HepG2 (cell line): ENCODE results near the gene UBE2D4. TPM values are rescaled to one million over a fixed set of nuclear protein-coding genes. Genes with fewer than 3 reads are reported as not detected.

Source experiments
- EP300 ChIP-seq, 3 experiments: sonication (generic) in 1 of 3; formaldehyde crosslinking in 1 of 3; IDR thresholded peaks; 2 replicates each; pipeline versions ENCODE4 v1.5.1 to v1.6.1; 2011 to 2020; ENCODE audit warnings: low read depth in 2 of 3, low read length in 2 of 3, borderline replicate concordance in 1 of 3, improper control_type of control experiment in 1 of 3, mild to moderate bottlenecking in 1 of 3, missing genetic modification reagents in 1 of 3, moderate library complexity in 1 of 3
- FOSL1 ChIP-seq: sonication (generic); formaldehyde crosslinking; IDR thresholded peaks from 2 replicates; pipeline ENCODE4 v1.9.0; 2021; ENCODE audit warnings: missing genetic modification reagents, borderline replicate concordance
- FOXO1 ChIP-seq: sonication (generic); formaldehyde crosslinking; IDR thresholded peaks from 2 replicates; pipeline ENCODE4 v1.4.0; 2020; ENCODE audit warnings: missing genetic modification reagents
- GPN1 ChIP-seq: sonication (generic); formaldehyde crosslinking; IDR thresholded peaks from 2 replicates; pipeline ENCODE4 v1.5.1; 2020; ENCODE audit warnings: missing genetic modification reagents, borderline replicate concordance
- HNF4A ChIP-seq: sonication (generic); formaldehyde crosslinking; IDR thresholded peaks from 2 replicates; pipeline ENCODE4 v1.4.0; 2020; ENCODE audit warnings: missing genetic modification reagents
- KDM5B ChIP-seq: sonication (generic); formaldehyde crosslinking; IDR thresholded peaks from 2 replicates; pipeline ENCODE4 v1.4.0; 2020; ENCODE audit warnings: missing genetic modification reagents, mild to moderate bottlenecking, borderline replicate concordance
- KLF6 ChIP-seq: IDR thresholded peaks from 2 replicates; pipeline ENCODE4 v1.8.0; 2016; ENCODE audit warnings: missing biosample characterization, missing genetic modification reagents
- NONO ChIP-seq, 2 experiments: fragments of 450-650 bp in 1 of 2; sonication (generic) in 1 of 2; formaldehyde crosslinking in 1 of 2; IDR thresholded peaks in 1 of 2; conservative IDR thresholded peaks in 1 of 2; 2 replicates each; pipeline versions ENCODE4 v1.6.1 to v1.8.0; 2017 to 2022; ENCODE audit warnings: mild to moderate bottlenecking in 1 of 2, missing genetic modification reagents in 1 of 2, moderate library complexity in 1 of 2
- PAF1 ChIP-seq: IDR thresholded peaks from 2 replicates; pipeline ENCODE4 v1.6.1; 2016; ENCODE audit warnings: missing genetic modification reagents, missing compliant biosample characterization
- SALL1 ChIP-seq: sonication (generic); formaldehyde crosslinking; IDR thresholded peaks from 2 replicates; pipeline ENCODE4 v1.8.0; 2022; ENCODE audit warnings: mild to moderate bottlenecking, missing genetic modification reagents
- SAP130 ChIP-seq: IDR thresholded peaks from 2 replicates; pipeline ENCODE4 v1.6.1; 2016; ENCODE audit warnings: low read depth
- ZC3H4 ChIP-seq: sonication (generic); formaldehyde crosslinking; IDR thresholded peaks from 2 replicates; pipeline ENCODE4 v1.4.0; 2020; ENCODE audit warnings: missing genetic modification reagents, borderline replicate concordance
- ZNF142 ChIP-seq: sonication (generic); formaldehyde crosslinking; IDR thresholded peaks from 2 replicates; pipeline ENCODE4 v1.4.0; 2020; ENCODE audit warnings: missing genetic modification reagents
- ZNF333 ChIP-seq: sonication (generic); formaldehyde crosslinking; IDR thresholded peaks from 2 replicates; pipeline ENCODE4 v1.4.0; 2020; ENCODE audit warnings: mild to moderate bottlenecking, missing genetic modification reagents, borderline replicate concordance
- ZNF780A ChIP-seq: sonication (generic); formaldehyde crosslinking; IDR thresholded peaks from 2 replicates; pipeline ENCODE4 v1.8.0; 2022; ENCODE audit warnings: mild to moderate bottlenecking, missing genetic modification reagents, moderate library complexity
- polyA plus RNA-seq, 8 experiments: library from polyadenylated mRNA; depleted of rRNA in 3 of 8; stranded (reverse) in 7 of 8; unstranded in 1 of 8; fragments of >200 nt; fragmentation: Illumina TruSeq in 4 of 8; extraction: Trizol in 4 of 8; gene quantifications; 2 replicates each; pipeline versions ENCODE4 v1.2.1 to v1.2.3, GENCODE V29; 2011 to 2016; ENCODE audit warnings: low read depth in 4 of 8, missing spikeins in 1 of 8, mixed read lengths in 1 of 8; ENCODE audit not compliant: insufficient read depth in 1 of 8
- total RNA-seq, 5 experiments: library from RNA; depleted of rRNA; stranded (reverse); fragments of >200 nt; fragmentation: Illumina TruSeq; extraction: Trizol; gene quantifications; 2 replicates each; pipeline ENCODE4 v1.2.3, GENCODE V29; 2016; ENCODE audit warnings: low read depth in 1 of 5
- TF ChIP-seq, protein P1 (sequence below): sonication (generic); formaldehyde crosslinking; IDR thresholded peaks from 2 replicates; pipeline ENCODE4 v1.4.0; 2020; ENCODE audit warnings: low read depth, mild to moderate bottlenecking, missing genetic modification reagents
- TF ChIP-seq, protein P2 (sequence below): conservative IDR thresholded peaks from 2 replicates; pipeline ENCODE4 v1.6.1; 2018; ENCODE audit warnings: missing genetic modification reagents
- TF ChIP-seq, protein P3 (sequence below): sonication (generic); formaldehyde crosslinking; IDR thresholded peaks from 2 replicates; pipeline ENCODE4 v1.9.0; 2022; ENCODE audit warnings: low read depth, missing genetic modification reagents

UBE2D4 gene
- total and polyA plus RNA-seq, 2 of the 13 experiments (the other 11 are each of a cell fraction or from before 2014, with no cell fraction given), result 9.9 to 16.0 TPM

GRCh38 chr7:43925984-43926797 is at the start of gene UBE2D4 (continued):
- TF ChIP-seq ZNF142, result peak; percentile 92
- peak; percentile 92; the same call in 1 of the 2 replicates for TF ChIP-seq KDM5B (CRISPR knock-in tag)
- TF ChIP-seq, protein P1, sequence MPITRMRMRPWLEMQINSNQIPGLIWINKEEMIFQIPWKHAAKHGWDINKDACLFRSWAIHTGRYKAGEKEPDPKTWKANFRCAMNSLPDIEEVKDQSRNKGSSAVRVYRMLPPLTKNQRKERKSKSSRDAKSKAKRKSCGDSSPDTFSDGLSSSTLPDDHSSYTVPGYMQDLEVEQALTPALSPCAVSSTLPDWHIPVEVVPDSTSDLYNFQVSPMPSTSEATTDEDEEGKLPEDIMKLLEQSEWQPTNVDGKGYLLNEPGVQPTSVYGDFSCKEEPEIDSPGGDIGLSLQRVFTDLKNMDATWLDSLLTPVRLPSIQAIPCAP (CRISPR knock-in tag), result no peak
- TF ChIP-seq GPN1 (CRISPR knock-in tag), result no peak
- no peak for TF ChIP-seq PAF1
- TF ChIP-seq FOSL1 (CRISPR knock-in tag), result 0 out of 2 replicates have a peak, but pooled peaks have one; percentile 4
- 0 out of 4 replicates have a peak, but pooled peaks of 1 of the 2 experiments have one; percentile 24 for TF ChIP-seq EP300 (IDR thresholded peaks at IDR 0.05; ENCODE audit: low read depth in 2 of 2, low read length in 2 of 2)
- TF ChIP-seq EP300 (CRISPR knock-in tag; IDR thresholded peaks at IDR 0.05; ENCODE audit: borderline replicate concordance), result peak; percentile 6; the same call in 1 of the 2 replicates
- TF ChIP-seq ZC3H4, result no peak
- peak; percentile 91 for TF ChIP-seq SALL1 (CRISPR knock-in tag)
- TF ChIP-seq SAP130 (CRISPR knock-in tag), result peak; percentile 85
- TF ChIP-seq HNF4A (CRISPR knock-in tag), result peak; percentile 30; the same call in 1 of the 2 replicates
- TF ChIP-seq ZNF780A (CRISPR knock-in tag), result no peak
- peak; percentile 46; the same call in 1 of the 2 replicates for TF ChIP-seq ZNF333 (CRISPR knock-in tag)
- TF ChIP-seq, protein P2, sequence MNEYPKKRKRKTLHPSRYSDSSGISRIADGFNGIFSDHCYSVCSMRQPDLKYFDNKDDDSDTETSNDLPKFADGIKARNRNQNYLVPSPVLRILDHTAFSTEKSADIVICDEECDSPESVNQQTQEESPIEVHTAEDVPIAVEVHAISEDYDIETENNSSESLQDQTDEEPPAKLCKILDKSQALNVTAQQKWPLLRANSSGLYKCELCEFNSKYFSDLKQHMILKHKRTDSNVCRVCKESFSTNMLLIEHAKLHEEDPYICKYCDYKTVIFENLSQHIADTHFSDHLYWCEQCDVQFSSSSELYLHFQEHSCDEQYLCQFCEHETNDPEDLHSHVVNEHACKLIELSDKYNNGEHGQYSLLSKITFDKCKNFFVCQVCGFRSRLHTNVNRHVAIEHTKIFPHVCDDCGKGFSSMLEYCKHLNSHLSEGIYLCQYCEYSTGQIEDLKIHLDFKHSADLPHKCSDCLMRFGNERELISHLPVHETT (CRISPR knock-in tag), result peak; percentile 50; the same call in 1 of the 2 replicates
- peak; percentile 22 for TF ChIP-seq FOXO1
- no peak for TF ChIP-seq NONO (IDR thresholded peaks at IDR 0.05)
- TF ChIP-seq NONO (CRISPR knock-in tag; conservative IDR thresholded peaks at IDR 0.05), result 0 out of 2 replicates have a peak, but pooled peaks have one; percentile 39
- TF ChIP-seq KLF6 (CRISPR knock-in tag), result peak; percentile 81
- TF ChIP-seq, protein P3, sequence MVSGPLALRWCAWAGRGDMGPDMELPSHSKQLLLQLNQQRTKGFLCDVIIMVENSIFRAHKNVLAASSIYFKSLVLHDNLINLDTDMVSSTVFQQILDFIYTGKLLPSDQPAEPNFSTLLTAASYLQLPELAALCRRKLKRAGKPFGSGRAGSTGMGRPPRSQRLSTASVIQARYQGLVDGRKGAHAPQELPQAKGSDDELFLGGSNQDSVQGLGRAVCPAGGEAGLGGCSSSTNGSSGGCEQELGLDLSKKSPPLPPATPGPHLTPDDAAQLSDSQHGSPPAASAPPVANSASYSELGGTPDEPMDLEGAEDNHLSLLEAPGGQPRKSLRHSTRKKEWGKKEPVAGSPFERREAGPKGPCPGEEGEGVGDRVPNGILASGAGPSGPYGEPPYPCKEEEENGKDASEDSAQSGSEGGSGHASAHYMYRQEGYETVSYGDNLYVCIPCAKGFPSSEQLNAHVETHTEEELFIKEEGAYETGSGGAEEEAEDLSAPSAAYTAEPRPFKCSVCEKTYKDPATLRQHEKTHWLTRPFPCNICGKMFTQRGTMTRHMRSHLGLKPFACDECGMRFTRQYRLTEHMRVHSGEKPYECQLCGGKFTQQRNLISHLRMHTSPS (CRISPR knock-in tag), result 0 out of 2 replicates have a peak, but pooled peaks have one; percentile 50
